GM12801 (cell line): ENCODE data around the gene ITGA7.

Experiments
- CTCF ChIP-seq: IDR thresholded peaks from one replicate; pipeline ENCODE4 v1.5.1; 2011; ENCODE audit warnings: control low read depth; ENCODE audit not compliant: insufficient read length; ENCODE audit errors: extremely low read depth

ITGA7 gene

GRCh38 chr12:55715169-55715764 lies 7.6 kb upstream of the ITGA7 start:
- no peak for TF ChIP-seq CTCF

GRCh38 chr12:55713721-55714120 lies 6.0 kb upstream of the ITGA7 start:
- no peak for TF ChIP-seq CTCF

- no peak for TF ChIP-seq CTCF
Observed at GRCh38 chr12:55712700-55713415, 5.2 kb upstream of the ITGA7 start.

GRCh38 chr12:55711786-55712553 lies 4.3 kb upstream of the ITGA7 start:
- no peak for TF ChIP-seq CTCF

- no peak for TF ChIP-seq CTCF
Observed at GRCh38 chr12:55708695-55709233, 1.1 kb upstream of the ITGA7 start.

GRCh38 chr12:55707219-55707671 lies 459 bp downstream of the ITGA7 start:
- no peak for TF ChIP-seq CTCF

- TF ChIP-seq CTCF: no peak
Observed at GRCh38 chr12:55706568-55707218, 1.0 kb downstream of the ITGA7 start.
